Gastrocnemius medialis (tissue), 4 donors: ENCODE results near the gene PLEKHH3.
A peak's percentile ranks its signal among the peaks of the same experiment; 100 is the strongest.

Experiments
- CTCF ChIP-seq, 5 experiments: fragments of 450-650 bp in 3 of 5; fragments of 200-600 bp in 2 of 5; sonication (generic) in 2 of 5; IDR thresholded peaks in 4 of 5; conservative IDR thresholded peaks in 1 of 5; 1 replicate in 4 of 5; 2 replicates in 1 of 5; pipeline ENCODE4 v1.5.1; 2016 to 2019; ENCODE audit warnings: antibody characterized with exemption in 5 of 5, mild to moderate bottlenecking in 3 of 5, moderate library complexity in 3 of 5
- POLR2A ChIP-seq, 2 donors: fragments of 450-650 bp; IDR thresholded peaks; one replicate each; pipeline ENCODE4 v1.6.1; 2017; ENCODE audit warnings: antibody characterized with exemption in 2 of 2, mild to moderate bottlenecking in 2 of 2, moderate library complexity in 2 of 2

GRCh38 chr17:42720996-42721583 is 44.3 kb upstream of the PLEKHH3 start:
- TF ChIP-seq CTCF (IDR thresholded peaks at IDR 0.05 in 4 of 5, conservative IDR thresholded peaks at IDR 0.05 in 1 of 5) (peak; percentile 48 to 67 (median 56)), POLR2A (IDR thresholded peaks at IDR 0.05) (no peak)
